GM10847 (cell line): ENCODE results near the gene BCR.

ENCODE experiments used
- POLR2A ChIP-seq: IDR thresholded peaks from 2 replicates; pipeline ENCODE4 v1.6.1; 2011; ENCODE audit not compliant: insufficient read length; ENCODE audit errors: extremely low read depth

BCR gene

GRCh38 chr22:23181721-23182308 is 1.5 kb downstream of the BCR start:
- TF ChIP-seq POLR2A, result no peak

DNA sequence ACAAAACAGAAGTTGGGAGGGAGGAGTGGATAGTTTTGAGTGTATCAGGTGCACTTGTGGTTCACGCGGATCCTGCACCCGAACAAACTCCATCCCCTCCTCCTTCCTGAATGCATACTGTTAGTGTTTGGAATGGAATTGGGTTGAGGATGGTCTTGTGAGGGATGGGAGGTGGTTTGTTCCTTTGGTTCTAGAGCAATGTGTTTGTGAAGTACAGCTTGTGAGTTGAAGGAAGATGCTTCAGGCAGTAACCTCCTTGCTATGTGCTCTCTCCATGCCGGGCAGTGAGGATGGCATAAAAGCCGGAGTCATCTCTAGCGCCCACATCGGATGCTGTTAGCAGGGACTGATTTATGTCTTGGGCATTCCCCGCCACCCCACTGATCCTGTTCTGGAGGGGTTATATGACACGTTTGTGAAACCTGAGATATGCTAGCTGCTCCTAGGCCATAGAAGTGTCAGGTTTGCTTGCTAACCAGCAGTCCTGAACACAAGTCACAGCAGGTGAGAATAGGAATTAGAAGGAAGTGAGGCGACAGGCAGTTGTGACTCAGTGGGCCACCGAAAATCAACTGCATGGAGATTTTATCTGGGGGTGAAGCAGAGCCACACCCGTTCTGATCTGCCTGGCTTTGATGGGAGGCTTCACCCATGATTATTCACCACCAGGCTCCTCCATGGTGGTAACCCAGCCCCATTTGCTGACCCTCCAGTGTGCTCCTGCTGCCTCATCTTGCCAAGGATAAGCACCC is 2.2 kb downstream of the BCR start:
- TF ChIP-seq POLR2A, result no peak

GRCh38 chr22:23183061-23183698 is 2.9 kb downstream of the BCR start:
- no peak for TF ChIP-seq POLR2A

DNA sequence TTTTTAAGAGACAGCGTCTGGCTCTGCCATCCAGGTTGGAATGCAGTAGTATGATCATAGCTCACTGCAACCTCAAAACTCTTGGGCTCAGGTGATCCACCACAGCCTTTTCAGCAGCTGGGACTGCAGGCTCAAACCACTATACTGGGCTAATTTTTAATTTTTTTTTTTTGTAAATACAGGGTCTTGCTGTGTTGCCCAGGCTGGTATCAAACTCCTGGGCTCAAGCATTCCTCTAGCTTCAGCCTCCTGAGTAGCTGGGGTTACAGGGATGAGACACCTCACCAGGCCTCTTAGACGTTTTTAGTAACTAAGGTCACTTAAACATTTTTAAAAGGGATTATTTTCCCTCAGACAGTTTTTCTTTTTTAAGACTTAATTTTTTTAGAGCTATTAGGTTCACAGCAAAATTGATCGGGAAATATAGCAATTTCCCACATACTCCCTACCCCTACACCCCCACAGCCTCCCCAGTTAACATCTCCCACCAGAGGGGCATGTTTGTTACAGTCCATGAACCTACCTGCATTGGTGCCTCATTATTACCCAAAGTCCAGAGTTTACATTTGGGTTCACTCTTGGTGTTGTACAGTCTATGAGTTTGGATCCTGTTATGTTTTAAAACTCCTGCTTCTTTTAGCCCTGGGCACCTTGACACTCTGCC is 3.9 kb downstream of the BCR start:
- TF ChIP-seq POLR2A, result no peak

- TF ChIP-seq POLR2A, result no peak
Observed at GRCh38 chr22:23184764-23185113, 4.4 kb downstream of the BCR start.

- TF ChIP-seq POLR2A, result no peak
Observed at GRCh38 chr22:23187211-23187610, 6.9 kb downstream of the BCR start.

- no peak for TF ChIP-seq POLR2A
Observed at GRCh38 chr22:23187871-23188700, 7.8 kb downstream of the BCR start.

- no peak for TF ChIP-seq POLR2A
Observed at GRCh38 chr22:23190526-23190925, 10.2 kb downstream of the BCR start.

DNA sequence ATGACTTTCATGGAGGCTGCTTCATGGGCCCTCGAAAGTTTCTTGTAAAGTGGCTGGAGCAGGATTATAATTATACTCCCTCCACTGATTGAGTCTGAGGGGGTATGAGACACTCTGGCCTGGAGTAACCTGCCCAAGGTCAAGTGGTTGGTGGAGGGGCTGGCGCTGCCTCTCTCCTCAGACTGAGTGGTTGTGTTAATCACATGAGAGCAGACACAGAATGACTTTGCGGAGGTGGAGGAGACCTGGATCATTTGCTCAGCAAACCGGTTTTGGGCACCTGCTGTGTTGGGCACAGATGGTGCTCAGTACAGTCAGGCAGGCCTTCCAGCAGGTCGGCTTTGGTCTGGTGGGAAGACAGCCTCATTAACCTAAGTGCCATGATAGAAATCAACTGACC is 11.8 kb downstream of the BCR start:
- TF ChIP-seq POLR2A, result no peak

DNA sequence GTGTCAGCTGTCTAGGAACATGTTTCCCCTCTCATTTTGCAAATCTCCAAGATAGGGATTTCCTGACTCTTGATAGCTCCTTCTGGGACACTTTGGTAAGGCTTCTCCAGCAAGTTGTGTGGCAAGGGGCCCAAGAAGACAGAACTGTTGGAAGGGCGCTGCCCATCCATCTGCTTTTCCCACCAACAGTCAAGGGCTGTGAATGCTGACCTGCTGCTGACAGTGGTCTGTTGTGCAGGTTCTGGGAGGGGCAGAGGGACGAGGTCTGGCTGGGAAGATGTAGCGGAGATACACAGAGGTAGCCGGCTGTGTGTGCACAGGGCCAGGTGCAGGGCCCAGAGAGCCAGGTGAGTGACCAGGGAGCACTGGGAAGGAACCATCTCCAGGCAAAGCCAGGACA is 12.2 kb downstream of the BCR start:
- no peak for TF ChIP-seq POLR2A

DNA sequence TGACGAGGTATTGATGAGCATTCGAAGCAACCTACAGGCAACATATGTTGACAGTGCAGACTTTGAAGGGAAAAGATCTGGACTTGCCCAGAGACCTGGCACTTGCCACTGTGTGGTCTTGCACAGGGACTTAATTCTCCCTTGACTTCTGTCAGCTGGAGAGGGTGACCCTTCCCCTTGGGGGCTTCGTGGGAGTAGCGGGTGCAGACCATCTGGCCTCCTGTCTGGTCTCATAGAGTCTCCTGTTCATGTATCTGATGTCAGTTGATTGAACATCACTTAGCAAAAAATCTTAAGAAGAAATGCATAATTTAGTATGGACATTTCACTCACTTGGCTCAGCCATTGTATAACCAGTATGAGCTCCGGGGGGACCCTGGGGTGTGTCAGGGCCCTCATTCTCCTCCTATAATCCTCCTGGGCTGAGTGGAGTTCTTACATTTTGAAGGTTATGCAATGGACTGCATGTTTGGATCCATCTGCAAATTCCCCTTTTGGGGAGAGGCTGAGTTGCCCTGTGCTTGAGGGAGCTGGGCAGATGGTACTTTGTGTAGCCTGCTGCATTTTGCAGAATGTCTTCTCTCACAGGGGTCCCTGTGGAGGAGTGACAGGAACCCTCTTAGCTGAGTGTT is 13.0 kb downstream of the BCR start:
- TF ChIP-seq POLR2A, result no peak

GRCh38 chr22:23193882-23194281 is 13.6 kb downstream of the BCR start:
- TF ChIP-seq POLR2A, result no peak

GRCh38 chr22:23196165-23196564 is 15.9 kb downstream of the BCR start:
- TF ChIP-seq POLR2A, result no peak

GRCh38 chr22:23197836-23198235 is 17.5 kb downstream of the BCR start:
- TF ChIP-seq POLR2A, result no peak

GRCh38 chr22:23199159-23199558 is 18.9 kb downstream of the BCR start:
- TF ChIP-seq POLR2A, result no peak

GRCh38 chr22:23200898-23201297 is 20.6 kb downstream of the BCR start:
- TF ChIP-seq POLR2A, result no peak
